Ammon's horn (tissue), 1 donor: Measurements from ENCODE around the gene SPG11.

Source experiments
- DNase-seq: peaks from one replicate; pipeline ENCODE4 v3.0.0-alpha.2; 2016; ENCODE audit warnings: low spot score

The SPG11 gene

DNA sequence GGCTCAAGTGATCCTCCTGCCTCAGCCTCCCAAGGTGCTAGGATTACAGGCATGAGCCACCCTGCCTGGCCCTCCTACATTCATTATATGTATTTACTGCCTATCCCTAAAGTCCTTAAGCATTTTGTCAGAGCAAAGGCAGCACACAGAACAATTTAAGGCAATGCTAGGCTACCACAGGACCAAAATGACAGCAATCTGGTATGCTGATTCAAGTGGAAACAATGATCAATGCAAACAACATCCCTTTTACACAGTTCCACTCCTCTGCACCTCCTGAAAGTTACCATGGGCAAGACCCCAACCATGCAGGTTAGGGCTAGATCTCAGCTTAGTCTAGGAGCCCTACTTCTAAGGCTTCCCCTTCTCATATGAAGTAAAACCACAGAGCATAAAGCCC, 40.3 kb downstream of the SPG11 start:
- DNase-seq = no peak

DNA sequence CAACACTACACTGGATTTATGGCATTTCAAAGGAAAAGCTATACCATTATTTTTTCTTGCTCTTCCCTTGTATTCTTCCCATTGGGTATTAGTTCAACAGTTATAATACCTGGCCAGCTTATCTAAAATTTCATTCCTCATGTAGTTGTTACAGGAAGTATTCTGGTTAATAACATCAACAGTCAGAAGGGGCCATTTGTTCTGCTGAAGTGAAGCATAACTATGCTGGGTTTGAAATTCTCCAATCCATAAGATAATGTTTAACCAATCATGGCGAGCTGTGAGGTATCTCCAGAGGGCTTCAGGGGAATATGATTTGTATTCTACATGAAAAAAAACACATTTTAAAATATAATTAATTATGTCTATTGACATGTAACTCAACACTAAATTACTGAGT, 43.4 kb downstream of the SPG11 start:
- no peak for DNase-seq

DNA sequence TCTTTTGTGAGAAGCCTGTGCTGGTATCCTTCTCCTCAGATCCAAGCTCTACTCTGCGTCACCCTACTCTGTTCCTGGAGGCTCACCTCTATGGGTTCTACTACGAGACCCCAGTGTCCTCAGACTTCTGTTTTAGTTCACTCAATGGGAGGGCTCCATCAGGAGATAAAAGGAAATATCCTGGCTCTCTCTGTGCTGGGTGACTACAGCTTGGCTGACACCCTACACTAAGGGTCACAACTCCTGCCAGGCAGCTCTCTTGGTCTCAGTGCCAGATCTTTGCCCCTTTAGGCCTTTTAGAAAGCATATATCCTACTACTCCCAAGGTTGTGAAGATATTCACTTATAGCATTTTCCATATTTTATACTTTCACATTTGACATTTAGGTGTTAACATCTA, 46.5 kb downstream of the SPG11 start:
- no peak for DNase-seq

DNA sequence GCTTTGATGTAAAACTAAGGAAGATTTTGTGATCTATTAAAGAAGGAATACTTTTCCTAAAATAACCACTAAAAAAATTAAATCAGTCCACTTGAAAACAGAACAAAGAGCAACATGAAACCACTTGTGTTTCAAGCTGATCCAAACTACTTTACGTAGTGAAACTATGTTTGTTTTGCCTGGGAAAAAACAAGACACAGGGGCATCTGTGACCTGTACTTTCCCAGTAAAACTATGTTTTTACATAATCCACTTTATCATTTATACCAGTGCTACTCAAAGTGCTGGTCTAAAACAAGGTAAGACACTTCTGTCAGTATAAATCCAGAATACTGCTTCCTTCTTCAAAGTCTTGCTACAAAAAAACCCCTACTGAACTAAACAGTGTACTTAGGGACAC, 56.7 kb downstream of the SPG11 start:
- no peak for DNase-seq

DNA sequence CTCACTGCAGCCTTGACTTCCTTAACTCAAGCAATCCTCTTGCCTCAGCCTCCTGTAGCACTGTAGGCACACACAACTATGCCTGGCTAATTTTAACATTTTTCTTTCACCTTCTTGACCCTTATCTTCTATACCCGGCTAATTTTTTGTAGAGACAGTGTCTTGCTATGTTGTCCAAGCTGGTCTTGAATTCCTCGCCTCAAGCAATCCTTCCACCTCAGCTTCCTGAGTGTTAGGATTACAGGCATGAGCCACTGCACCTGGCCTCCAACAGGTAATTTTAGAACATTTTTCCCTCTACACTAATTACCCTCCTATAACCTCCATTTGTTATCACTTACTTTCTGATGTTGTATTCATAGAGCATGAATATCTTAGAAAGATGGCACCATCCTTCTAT, 60.3 kb downstream of the SPG11 start:
- no peak for DNase-seq

DNA sequence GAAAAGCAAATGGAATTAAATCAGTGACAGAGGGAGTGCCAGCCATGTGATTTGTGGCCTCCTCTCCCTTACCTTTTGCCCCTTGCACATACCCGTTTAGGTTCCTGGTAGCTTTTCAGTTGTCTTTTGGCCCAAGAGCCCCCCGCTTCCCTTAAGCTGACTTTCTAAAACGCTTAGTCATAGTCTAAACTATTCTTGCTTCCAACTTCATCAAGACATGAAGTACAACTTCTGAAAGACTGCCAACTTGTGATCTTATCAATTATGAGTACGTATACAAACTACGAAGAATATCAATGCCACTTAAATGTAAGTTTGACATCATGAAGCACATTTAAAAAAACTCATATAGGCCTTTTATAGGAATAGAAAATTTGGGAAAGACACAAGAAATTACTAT, 64.6 kb downstream of the SPG11 start:
- no peak for DNase-seq

DNA sequence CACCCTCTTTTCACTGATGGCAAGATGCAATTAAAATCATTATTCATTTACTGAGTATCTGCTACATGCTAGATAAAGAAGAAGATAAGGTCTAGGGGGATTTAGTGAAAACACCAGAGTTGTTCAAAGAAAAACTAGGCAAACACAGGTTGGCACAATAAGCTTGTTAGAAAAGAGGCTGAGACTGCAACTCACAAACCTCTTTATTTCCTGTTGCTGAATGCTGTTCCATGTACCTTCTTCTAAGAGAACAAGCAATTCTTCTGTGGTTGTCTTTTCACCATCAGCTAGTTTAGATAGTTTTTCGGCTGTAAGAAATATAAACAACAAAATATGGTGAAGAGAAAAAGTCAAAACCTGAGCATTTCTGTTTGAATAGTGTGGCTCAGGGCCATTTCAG, 65.4 kb downstream of the SPG11 start:
- no peak for DNase-seq

DNA sequence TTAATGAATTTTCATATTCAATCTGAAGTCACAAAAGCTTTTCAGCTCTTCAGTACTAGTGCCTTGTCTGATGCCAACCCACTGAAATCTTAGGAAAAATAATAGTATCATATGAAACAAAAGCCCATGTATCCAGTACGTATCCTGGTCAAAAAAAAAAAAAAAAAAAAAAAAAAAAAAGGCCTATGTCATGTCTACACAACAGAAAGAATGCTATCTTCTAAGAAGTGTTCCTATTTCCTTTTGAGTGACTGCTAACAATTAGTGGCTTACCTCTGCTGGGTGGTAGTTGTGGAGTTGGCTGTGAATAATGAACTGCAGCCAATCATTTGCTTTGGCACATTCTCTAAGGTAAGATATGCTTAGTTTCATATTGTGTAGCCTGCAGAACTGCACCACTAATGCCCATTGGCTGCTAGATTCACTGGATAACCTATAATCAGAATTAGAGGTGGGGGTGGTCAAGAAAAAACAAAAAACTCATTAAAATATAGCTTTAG, 66.9 kb downstream of the SPG11 start:
- no peak for DNase-seq

DNA sequence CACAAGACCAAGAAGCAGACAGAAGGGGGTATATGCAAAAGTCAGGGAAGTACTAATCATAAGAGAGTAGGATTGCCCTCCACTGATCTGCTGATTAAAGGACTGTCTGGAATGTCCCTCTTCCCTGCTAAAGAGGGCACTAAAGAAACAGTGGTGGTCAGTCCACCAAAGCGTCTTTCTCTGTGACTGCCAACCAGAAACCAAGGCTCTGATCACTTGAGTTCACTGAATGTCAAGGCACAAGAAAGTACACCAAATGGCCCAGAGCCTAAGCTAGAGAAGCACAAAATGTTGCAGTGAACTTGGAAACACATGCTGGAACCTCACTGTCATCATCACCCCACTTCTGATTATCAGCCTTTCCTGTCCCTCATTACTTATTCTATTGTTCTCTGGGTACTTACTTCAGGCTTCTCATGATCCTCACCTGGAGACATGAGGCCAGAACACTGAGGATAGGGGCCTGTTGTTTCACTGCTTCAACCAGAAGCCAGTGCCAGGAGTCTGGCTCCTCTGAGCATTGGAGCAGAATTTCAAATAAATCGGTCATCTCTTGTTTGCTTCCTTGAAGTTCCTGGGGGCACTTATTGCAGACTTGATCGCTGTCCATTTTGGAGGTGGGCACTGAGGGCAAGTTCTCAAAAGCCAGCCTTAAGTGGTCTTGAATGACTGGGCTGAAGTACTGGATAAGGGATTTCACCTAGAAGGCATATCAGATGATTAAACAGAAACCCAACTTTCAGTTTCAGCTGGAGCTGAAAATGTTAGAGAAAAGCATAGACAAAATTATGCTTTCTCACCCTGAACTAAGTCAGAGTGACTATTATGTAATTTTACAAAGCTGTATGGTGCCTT, 67.6 kb downstream of the SPG11 start:
- DNase-seq = no peak

DNA sequence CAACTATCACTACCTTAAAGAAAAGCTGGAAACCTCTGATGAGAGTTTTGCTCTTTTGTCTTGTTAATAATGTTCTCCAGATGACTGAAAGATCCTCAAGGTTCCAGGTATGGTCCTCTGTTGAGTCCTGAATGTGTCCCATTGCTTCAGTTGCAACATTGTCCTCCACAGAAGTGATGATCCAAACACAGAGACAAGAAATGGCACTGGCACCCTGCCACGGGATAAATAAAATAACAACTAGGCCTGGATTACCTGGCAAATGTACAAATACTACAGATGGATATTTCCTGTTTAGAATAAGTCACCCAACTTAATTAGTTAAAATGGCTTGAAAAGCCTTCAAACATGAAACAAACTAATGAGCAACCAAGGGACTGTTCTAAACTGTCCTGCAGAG, 68.2 kb downstream of the SPG11 start:
- no peak for DNase-seq

DNA sequence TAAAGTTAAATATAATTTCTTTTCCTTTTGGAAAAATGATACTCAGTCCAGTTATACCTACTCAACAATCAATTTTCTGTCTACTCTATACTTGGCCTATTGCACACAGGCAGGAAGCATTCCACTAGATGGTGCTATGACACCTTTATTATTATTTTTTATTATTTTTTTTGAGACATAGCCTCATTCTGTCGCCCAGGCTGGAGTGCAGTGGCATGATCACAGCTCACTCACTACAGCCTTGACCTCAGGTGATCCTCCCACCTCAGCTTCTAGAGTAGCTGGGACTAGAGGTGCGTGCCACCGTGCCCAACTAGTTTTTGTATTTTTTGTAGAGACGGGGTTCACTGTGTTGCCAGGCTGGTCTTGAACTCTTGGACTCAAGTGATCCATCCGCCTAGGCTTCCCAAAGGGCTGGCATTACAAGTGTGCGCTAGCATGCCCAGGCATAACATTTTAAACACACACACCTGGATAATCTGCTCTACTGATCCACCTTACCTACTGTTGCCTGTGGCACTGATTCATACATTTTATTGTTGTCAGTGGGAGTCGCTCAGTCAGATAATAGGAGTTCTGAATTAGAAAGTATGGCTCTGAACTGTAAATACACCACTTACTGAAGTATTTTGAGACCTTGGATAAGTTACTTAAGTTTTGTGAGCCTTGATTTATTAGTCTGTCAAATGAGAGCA, 70.3 kb downstream of the SPG11 start:
- no peak for DNase-seq

DNA sequence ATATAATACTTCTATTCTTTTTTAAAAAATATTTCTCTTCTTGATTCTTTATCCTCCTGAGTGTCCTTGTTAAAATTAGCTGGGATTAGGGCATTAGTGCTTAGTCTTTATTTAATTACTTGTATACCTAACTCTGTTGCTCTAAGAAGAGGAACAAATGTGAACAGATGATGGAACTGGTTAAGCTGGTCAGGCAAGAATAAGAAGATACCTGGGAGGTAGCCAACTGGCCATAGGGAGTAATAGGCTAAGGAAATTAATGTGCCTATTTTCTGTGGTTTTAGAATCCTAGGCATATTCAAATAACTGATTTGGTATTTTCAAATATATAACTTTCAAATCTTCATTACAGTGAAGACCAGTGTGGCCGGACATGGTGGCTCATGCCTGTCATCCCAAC, 72.1 kb downstream of the SPG11 start:
- no peak for DNase-seq

DNA sequence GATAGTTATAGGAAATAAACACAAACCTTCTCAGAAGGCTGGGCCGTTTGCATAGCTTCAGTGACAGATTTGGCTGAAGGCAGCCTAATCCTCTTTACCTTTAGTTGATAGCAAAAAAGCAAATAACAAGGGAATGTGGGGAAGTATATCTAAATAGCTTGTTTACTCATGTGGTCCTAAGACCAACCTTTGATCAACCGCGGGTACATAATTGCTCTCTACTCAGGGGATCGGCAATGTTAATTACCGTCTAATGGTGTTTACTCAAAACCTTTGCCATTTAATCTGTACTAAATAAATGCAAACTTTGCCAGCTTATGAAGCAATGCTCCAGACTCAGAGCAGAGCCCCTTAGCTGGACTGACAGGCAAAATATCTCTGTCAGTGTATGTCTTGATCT, 74.9 kb downstream of the SPG11 start:
- DNase-seq = no peak

DNA sequence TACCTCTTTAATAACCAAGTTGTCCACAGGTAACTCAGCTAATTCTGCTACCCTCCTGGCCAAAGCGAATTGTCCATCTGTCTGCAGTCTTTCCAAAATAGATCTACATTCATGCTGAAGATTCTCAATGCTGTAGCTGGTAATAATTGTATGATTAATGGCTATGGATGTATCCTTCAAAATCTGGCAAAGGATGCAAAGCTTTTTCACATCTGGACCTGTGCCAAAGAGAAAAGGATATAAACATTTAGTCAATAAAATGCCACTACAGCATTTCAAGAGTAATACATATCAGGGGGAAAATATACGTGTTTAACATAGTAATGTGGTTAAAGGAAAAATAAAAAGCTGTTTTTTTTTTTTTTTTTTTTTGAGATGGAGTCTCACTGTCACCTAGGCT, 77.8 kb downstream of the SPG11 start:
- DNase-seq = no peak

DNA sequence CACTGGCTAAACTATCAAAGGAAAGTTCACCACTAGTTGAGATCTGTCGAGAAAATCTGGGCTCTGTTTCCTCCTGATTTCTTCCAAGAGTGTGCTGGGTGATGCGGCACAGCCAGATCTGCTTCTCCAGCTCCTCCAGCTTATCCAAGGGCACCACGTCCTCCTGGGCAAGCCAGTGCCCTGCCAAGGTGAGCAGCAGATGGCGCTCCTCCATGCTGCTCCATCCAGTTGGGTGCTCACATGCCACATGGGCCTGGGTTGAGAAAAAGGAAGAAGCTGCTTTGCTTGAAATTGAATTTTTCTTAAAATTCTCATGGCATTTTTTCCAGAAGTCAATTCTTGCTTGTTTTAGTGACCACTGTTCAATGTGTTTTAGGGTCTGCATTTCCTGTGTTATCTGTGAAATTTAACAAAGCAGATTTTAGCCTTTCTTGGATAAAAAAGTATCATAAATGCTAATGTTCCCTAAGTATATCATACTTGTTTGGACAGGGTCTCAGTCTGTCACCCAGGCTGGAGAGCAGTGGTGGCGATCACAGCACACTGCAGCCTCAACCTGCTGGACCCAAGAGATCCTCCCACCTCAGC, 79.2 kb downstream of the SPG11 start:
- DNase-seq = no peak

DNA sequence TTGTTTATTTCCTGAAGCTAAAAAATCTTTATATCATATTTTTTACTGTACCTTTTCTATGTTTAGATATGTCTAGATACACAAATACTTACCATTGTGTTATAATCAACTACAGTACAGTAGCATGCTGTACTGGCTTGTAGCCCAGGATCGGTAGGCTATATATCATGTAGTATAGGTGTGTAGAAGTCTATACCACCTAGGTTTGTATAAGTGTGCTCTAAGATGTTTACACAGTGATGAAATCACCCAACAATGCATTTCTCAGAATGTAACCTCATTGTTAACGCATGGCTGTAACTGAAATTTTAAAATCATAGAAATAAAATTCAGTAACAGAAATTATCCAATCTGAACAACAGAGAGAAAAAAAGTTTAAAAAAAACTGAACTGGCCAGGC, 83.4 kb downstream of the SPG11 start:
- no peak for DNase-seq

DNA sequence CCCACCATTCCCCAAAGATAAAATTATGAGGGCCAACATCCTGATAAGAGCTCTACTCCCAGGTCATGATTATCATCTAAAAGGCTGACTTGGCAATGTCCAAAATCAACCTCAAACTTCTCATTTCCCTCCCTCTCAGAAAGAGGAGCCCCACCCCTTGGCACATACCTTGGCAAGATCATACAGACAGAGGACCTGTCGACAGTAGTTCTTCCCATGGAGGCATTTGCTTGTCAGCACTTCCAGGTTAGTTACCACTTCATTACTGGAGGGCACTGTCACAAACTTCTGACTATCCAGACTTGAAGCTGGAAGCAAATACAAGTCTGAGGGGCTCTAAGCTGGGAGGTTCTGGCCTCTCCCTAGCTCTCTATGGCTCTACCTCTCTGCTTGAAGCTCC, 88.7 kb downstream of the SPG11 start:
- DNase-seq = no peak

DNA sequence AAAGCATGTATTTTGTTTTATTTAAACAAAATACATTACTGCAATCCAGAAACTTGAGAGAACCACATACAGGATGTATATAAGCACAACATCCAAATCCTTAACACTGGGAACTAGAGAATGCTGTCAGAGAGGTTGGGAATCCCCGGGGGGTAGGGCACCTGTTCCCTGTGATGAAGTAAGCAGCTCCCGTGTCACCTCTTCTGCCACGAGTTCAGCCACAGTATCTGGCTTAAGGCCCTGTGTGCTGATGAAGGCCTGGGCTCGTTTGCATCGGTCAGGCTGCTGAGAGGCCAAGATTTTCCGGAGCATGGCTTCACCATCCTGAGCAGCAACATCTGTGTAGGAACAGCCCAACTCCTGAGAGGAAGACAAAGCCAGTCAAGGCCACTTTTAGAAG, 90.1 kb downstream of the SPG11 start:
- no peak for DNase-seq

DNA sequence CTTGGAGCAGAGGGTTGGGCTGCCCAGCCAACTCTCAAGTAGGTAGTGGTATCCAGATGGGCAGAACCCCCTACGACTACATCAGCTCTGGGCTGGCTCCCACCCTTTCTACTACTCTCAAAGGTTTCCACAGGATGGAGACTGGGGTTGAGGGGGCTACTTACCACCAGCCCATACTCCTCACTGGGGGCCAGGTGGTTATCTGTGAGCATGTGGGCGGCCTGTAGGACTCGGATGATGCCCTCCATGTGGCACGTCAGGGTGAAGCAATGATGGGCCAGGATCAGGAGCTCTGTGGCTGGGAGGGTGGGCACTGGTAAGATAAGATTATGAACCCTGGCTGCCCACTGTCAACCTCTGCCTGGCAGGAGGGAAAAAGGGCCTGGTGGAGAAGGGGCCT, 93.1 kb downstream of the SPG11 start:
- no peak for DNase-seq

DNA sequence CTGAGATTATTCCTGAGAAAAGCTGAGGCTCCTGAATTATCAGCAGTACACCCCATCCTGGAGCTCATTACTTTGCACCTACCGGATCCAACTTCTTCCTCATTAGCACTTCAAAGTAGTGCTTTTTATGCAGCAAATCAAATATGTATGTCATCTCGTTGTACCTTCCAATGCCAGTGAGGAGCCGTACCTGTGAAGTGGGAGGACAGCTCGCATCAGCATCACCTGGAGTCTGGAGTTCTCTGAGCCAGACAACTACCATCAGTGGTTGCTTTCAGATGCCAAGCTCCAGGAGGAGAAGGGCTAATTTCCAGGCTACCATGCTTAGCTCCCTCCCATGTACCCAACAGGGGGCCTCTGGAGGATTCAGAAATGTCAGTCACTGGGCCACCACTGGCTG, 94.1 kb downstream of the SPG11 start:
- DNase-seq = no peak

DNA sequence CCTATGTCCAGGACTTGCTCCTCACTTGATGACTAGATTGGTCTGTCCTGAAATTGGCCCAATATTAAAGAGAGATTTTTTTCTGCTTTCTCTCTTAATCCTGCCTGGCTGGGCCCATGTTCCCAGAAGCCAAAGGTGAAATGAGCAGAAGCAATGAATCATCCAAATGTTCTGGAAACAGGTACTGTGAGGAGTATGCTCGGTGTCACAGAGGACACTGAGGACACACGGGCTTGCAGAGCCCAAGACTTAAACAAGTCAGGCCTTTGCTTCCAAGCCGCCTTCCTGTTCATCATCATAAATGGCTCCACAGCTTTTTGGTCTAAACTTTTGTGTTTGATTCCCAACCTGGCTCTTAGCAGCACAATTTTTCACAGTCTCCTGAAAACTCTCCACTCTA, 95.1 kb downstream of the SPG11 start:
- no peak for DNase-seq

DNA sequence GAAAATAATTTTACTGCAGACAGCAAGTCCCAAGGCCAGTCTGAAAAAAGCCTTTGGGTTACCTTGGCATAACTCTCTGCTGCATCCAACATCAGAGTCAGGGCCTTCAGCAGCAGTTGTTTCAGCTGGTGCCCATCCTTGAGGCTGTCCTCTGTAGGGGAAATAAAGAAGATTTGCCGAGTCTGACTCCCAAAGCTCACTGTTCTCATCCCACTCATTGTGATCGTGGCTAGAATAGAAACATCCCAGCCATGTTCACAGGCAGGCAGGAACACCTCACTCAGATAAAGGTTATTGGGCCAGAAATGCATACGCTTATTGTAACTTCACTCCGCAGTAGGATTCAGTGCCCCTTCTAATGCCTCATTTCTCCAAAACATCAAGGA, 97.3 kb downstream of the SPG11 start:
- no peak for DNase-seq
